GM23248 (cell line): ENCODE results near the gene CDH13. TPM values are rescaled to one million over a fixed set of nuclear protein-coding genes. Genes with fewer than 3 reads are reported as not detected.
A peak's percentile ranks its signal among the peaks of the same experiment; 100 is the strongest.

ENCODE experiments used
- DNase-seq: peaks from one replicate; pipeline ENCODE4 v3.0.0-alpha.2; 2015
- H2AFZ ChIP-seq: fragments of 200-600 bp; sonication (generic); 2 replicates; pipeline ENCODE4 v1.6.1; 2016; ENCODE audit warnings: antibody characterized with exemption
- H3F3A ChIP-seq: fragments of 200-600 bp; sonication (generic); 2 replicates; pipeline ENCODE4 v1.6.1; 2016; ENCODE audit warnings: mild to moderate bottlenecking, antibody characterized with exemption, mixed run types; ENCODE audit not compliant: insufficient read depth
- H3K27ac ChIP-seq: fragments of 200-600 bp; sonication (generic); 2 replicates; pipeline ENCODE4 v1.5.1; 2016; ENCODE audit warnings: mild to moderate bottlenecking
- H3K27me3 ChIP-seq: fragments of 200-600 bp; sonication (generic); replicated peaks from 2 replicates; pipeline ENCODE4 v1.6.1; 2016; ENCODE audit warnings: mild to moderate bottlenecking; ENCODE audit not compliant: insufficient read depth
- H3K36me3 ChIP-seq: fragments of 200-600 bp; sonication (generic); 2 replicates; pipeline ENCODE4 v1.6.1; 2016; ENCODE audit warnings: low read depth, mild to moderate bottlenecking
- H3K4me1 ChIP-seq: fragments of 200-600 bp; sonication (generic); 2 replicates; pipeline ENCODE4 v1.6.1; 2016; ENCODE audit warnings: mild to moderate bottlenecking; ENCODE audit not compliant: insufficient read depth
- H3K4me2 ChIP-seq: fragments of 200-600 bp; sonication (generic); one replicate; pipeline ENCODE4 v1.6.1; 2016; ENCODE audit warnings: mild to moderate bottlenecking; ENCODE audit not compliant: unreplicated experiment
- H3K4me3 ChIP-seq: fragments of 200-600 bp; sonication (generic); 2 replicates; pipeline ENCODE4 v1.5.1; 2016; ENCODE audit warnings: mild to moderate bottlenecking
- H3K79me2 ChIP-seq: fragments of 200-600 bp; sonication (generic); 2 replicates; pipeline ENCODE4 v1.6.1; 2016; ENCODE audit warnings: mild to moderate bottlenecking; ENCODE audit not compliant: insufficient read depth
- H3K9ac ChIP-seq: fragments of 200-600 bp; sonication (generic); 2 replicates; pipeline ENCODE4 v1.6.1; 2016; ENCODE audit warnings: mild to moderate bottlenecking
- H3K9me2 ChIP-seq: fragments of 200-600 bp; sonication (generic); 2 replicates; pipeline ENCODE4 v1.6.1; 2016; ENCODE audit warnings: mixed run types, mild to moderate bottlenecking, moderate library complexity; ENCODE audit not compliant: insufficient read depth
- H3K9me3 ChIP-seq: fragments of 200-600 bp; sonication (generic); one replicate; pipeline ENCODE4 v1.6.1; 2017; ENCODE audit warnings: low read depth
- H4K20me1 ChIP-seq: fragments of 200-600 bp; sonication (generic); 2 replicates; pipeline ENCODE4 v1.6.0; 2016; ENCODE audit not compliant: insufficient read depth
- EZH2 ChIP-seq: fragments of 200-600 bp; sonication (generic); IDR thresholded peaks from 2 replicates; pipeline ENCODE4 v1.6.1; 2018; ENCODE audit warnings: antibody characterized with exemption, mild to moderate bottlenecking; ENCODE audit not compliant: insufficient read depth, poor library complexity, severe bottlenecking
- EZH2phosphoT487 ChIP-seq: fragments of 200-600 bp; sonication (generic); IDR thresholded peaks from 2 replicates; pipeline ENCODE4 v1.6.1; 2018; ENCODE audit warnings: antibody characterized with exemption, moderate library complexity, mild to moderate bottlenecking, low read depth; ENCODE audit not compliant: insufficient read depth
- WGBS, 2 experiments: methylation state at CpG; one replicate each; pipeline ENCODE4 v1.1.6; 2015 to 2017; ENCODE audit warnings: low lambda C conversion rate in 2 of 2, low coverage in 1 of 2; ENCODE audit errors: missing lambda C conversion rate in 2 of 2; 5-methylcytosine and 5-hydroxymethylcytosine counted together
- in situ Hi-C: fragments of 300-500 bp; cut with MboI; formaldehyde crosslinking; loops from 2 replicates; pipeline ENCODE4 v1.15.0; 2020
- polyA plus RNA-seq: library from polyadenylated mRNA; unstranded; fragments of >200 nt; fragmentation: Nextera tagmentation; extraction: Ambion mirVana; gene quantifications from 2 replicates; pipeline ENCODE4 v1.2.1, GENCODE V29; 2016
- total RNA-seq: library from RNA; depleted of rRNA; stranded (reverse); fragments of >200 nt; shearing (Covaris generic); gene quantifications from 2 replicates; pipeline ENCODE4 v1.2.3, GENCODE V29; 2014

CDH13 gene
- total and polyA plus RNA-seq, 2 experiments from 2014 or later, result 51.0 to 52.8 TPM

GRCh38 chr16:83819361-83819760, 1192.6 kb downstream of the CDH13 start:
- Histone ChIP-seq H3K9me2 (no peaks in the 10 kb centered on the region), H3K9me3 (no peaks in the 10 kb centered on the region), H3K36me3 (no peaks in the 10 kb centered on the region), H3K79me2 (no peaks in the 10 kb centered on the region), H3K27ac (no peak overlapping the region), H3K4me3 (no peak overlapping the region), H4K20me1 (no peaks in the 10 kb centered on the region), H3K4me1 (peaks cover 6% of the 10 kb centered on the region), H2AFZ (no peak overlapping the region), H3F3A (peaks cover 10% of the 10 kb centered on the region), H3K9ac (no peak overlapping the region), H3K4me2 (no peak overlapping the region), H3K27me3 (peaks cover 13% of the 10 kb centered on the region)
- no peak for DNase-seq
- TF ChIP-seq EZH2phosphoT487 (no peak), EZH2 (no peak)
- in situ Hi-C loops, result no loop called here
- 63 to 64% methylated on average over 8 of the region's 8 CpGs for WGBS, 2 experiments

GRCh38 chr16:83826146-83826913, 1199.6 kb downstream of the CDH13 start:
- Histone ChIP-seq H3K9ac (no peak overlapping the region), H3K4me1 (0 out of 2 replicates have a peak, but pooled peaks cover 4% of the 10 kb centered on the region), H4K20me1 (no peaks in the 10 kb centered on the region), H3F3A (no peaks in the 10 kb centered on the region), H2AFZ (peak overlapping the region; percentile 56), H3K4me3 (no peak overlapping the region), H3K9me3 (no peaks in the 10 kb centered on the region), H3K79me2 (no peaks in the 10 kb centered on the region), H3K27me3 (no peaks in the 10 kb centered on the region), H3K9me2 (no peaks in the 10 kb centered on the region), H3K27ac (no peak overlapping the region), H3K4me2 (no peak overlapping the region), H3K36me3 (no peaks in the 10 kb centered on the region)
- in situ Hi-C loops, result no loop called here
- 33% methylated on average over 21 of the region's 21 CpGs for WGBS, 2 experiments
- TF ChIP-seq EZH2 (no peak), EZH2phosphoT487 (no peak)
- DNase-seq, result peak; percentile 96

- Histone ChIP-seq H3F3A (no peaks in the 10 kb centered on the region), H4K20me1 (no peaks in the 10 kb centered on the region), H3K4me3 (no peak overlapping the region), H3K36me3 (no peaks in the 10 kb centered on the region), H2AFZ (no peak overlapping the region), H3K4me2 (no peak overlapping the region), H3K9me3 (no peaks in the 10 kb centered on the region), H3K79me2 (no peaks in the 10 kb centered on the region), H3K27me3 (no peaks in the 10 kb centered on the region), H3K27ac (no peak overlapping the region), H3K4me1 (0 out of 2 replicates have a peak, but pooled peaks cover 4% of the 10 kb centered on the region), H3K9me2 (no peaks in the 10 kb centered on the region), H3K9ac (no peak overlapping the region)
- no peak for DNase-seq
- in situ Hi-C loops, result no loop called here
- TF ChIP-seq EZH2, result no peak
- no peak for TF ChIP-seq EZH2phosphoT487
- 85 to 86% methylated on average over 32 to 33 of the region's 33 CpGs for WGBS, 2 experiments
Observed at GRCh38 chr16:83830091-83830768, 1203.5 kb downstream of the CDH13 start.

GRCh38 chr16:83830769-83831455, 1204.1 kb downstream of the CDH13 start:
- Histone ChIP-seq H3K9me2 (no peaks in the 10 kb centered on the region), H3K27ac (no peak overlapping the region), H3F3A (no peaks in the 10 kb centered on the region), H3K9me3 (no peaks in the 10 kb centered on the region), H3K4me3 (no peak overlapping the region), H3K4me1 (peaks cover 7% of the 10 kb centered on the region; the same call in 1 of the 2 replicates), H3K4me2 (no peak overlapping the region), H3K79me2 (no peaks in the 10 kb centered on the region), H3K9ac (no peak overlapping the region), H4K20me1 (no peaks in the 10 kb centered on the region), H2AFZ (no peak overlapping the region), H3K36me3 (no peaks in the 10 kb centered on the region), H3K27me3 (no peaks in the 10 kb centered on the region)
- DNase-seq, result no peak
- in situ Hi-C loops, result no loop called here
- TF ChIP-seq EZH2, result no peak
- TF ChIP-seq EZH2phosphoT487, result no peak
- WGBS, 2 experiments, result 77 to 81% methylated on average over 13 of the region's 13 CpGs
